ENCODE measurements around the gene STK38. TPM values are rescaled to one million over a fixed set of nuclear protein-coding genes. Genes with fewer than 3 reads are reported as not detected.
A peak's percentile ranks its signal among the peaks of the same experiment; 100 is the strongest.

The STK38 gene
- total and polyA plus RNA-seq, 2 of the 13 experiments (the other 11 are each of a cell fraction or from before 2014, with no cell fraction given) = 10.3 to 20.7 TPM

- TF ChIP-seq HNF1A (IDR thresholded peaks at IDR 0.05; ENCODE audit: low read depth) = 0 out of 2 replicates have a peak, but pooled peaks have one; percentile 32
- TF ChIP-seq HNF1A (CRISPR knock-in tag; IDR thresholded peaks at IDR 0.05; ENCODE audit: borderline replicate concordance) = no peak
- TF ChIP-seq ZKSCAN8 (CRISPR knock-in tag; IDR thresholded peaks at IDR 0.05; ENCODE audit: borderline replicate concordance) = no peak
- no peak for TF ChIP-seq POGZ (CRISPR knock-in tag; IDR thresholded peaks at IDR 0.05)
- peak; percentile 71 for TF ChIP-seq MIXL1 (CRISPR knock-in tag; IDR thresholded peaks at IDR 0.05)
- no peak for TF ChIP-seq HNRNPLL (IDR thresholded peaks at IDR 0.05; ENCODE audit: low read depth, low read length, poor library complexity, severe bottlenecking)
- no peak for TF ChIP-seq ZBTB44 (CRISPR knock-in tag; IDR thresholded peaks at IDR 0.05)
- no peak for TF ChIP-seq PLSCR1 (CRISPR knock-in tag; IDR thresholded peaks at IDR 0.05; ENCODE audit: borderline replicate concordance)
- TF ChIP-seq ZNF792 (CRISPR knock-in tag; IDR thresholded peaks at IDR 0.05) = no peak
- TF ChIP-seq GATAD1 (CRISPR knock-in tag; IDR thresholded peaks at IDR 0.05) = no peak
- TF ChIP-seq ZSCAN29 (CRISPR knock-in tag; conservative IDR thresholded peaks at IDR 0.05) = no peak
- TF ChIP-seq SOX13 (IDR thresholded peaks at IDR 0.05) = no peak
- TF ChIP-seq SOX13 (CRISPR knock-in tag; conservative IDR thresholded peaks at IDR 0.05 in 1 of 2, IDR thresholded peaks at IDR 0.05 in 1 of 2) = no peak
- no peak for TF ChIP-seq NFRKB (IDR thresholded peaks at IDR 0.05)
- TF ChIP-seq ZNF616 (CRISPR knock-in tag; IDR thresholded peaks at IDR 0.05; ENCODE audit: low read depth) = no peak
- TF ChIP-seq RORA (CRISPR knock-in tag; IDR thresholded peaks at IDR 0.05) = no peak
- TF ChIP-seq ZMYM3 (CRISPR knock-in tag; IDR thresholded peaks at IDR 0.05) = no peak
- TF ChIP-seq NAIF1 (CRISPR knock-in tag; IDR thresholded peaks at IDR 0.05; ENCODE audit: borderline replicate concordance) = no peak
- no peak for TF ChIP-seq ZNF230 (CRISPR knock-in tag; IDR thresholded peaks at IDR 0.05)
- peak; percentile 64; the same call in 1 of the 2 replicates for TF ChIP-seq CEBPB (IDR thresholded peaks at IDR 0.05; ENCODE audit: borderline replicate concordance, low read depth, low read length)
- TF ChIP-seq KDM4B (CRISPR knock-in tag; IDR thresholded peaks at IDR 0.05) = no peak
- 0 out of 2 replicates have a peak, but pooled peaks have one; percentile 29 for TF ChIP-seq KDM6A (CRISPR knock-in tag; IDR thresholded peaks at IDR 0.05; ENCODE audit: low read depth)
Measured at GRCh38 chr6:36514554-36515456, 32.5 kb downstream of the STK38 start (continued).
